ENCODE results near the gene MAD2L2.

MAD2L2 gene

GRCh38 chr1:11704194-11704529, 23.2 kb upstream of the MAD2L2 start:
- no peaks in the 10 kb centered on the region for H3K36me3 ChIP-seq (ENCODE audit: control insufficient read depth in 1 of 2, insufficient read depth in 2 of 2, low read length in 2 of 2)
- no peaks in the 10 kb centered on the region for H3K9me3 ChIP-seq (ENCODE audit: control insufficient read depth in 1 of 2, low read length in 2 of 2)
- H3K4me1 ChIP-seq (ENCODE audit: control insufficient read depth in 1 of 2, insufficient read depth in 2 of 2, low read length in 2 of 2): peaks cover 0 to 10% of the 10 kb centered on the region in 2 donors
- no peak overlapping the region for H3K4me3 ChIP-seq (ENCODE audit: low read depth in 1 of 2, low read length in 2 of 2)
- no peak overlapping the region for H3K27ac ChIP-seq (ENCODE audit: low read length)
- peaks cover 9% of the 10 kb centered on the region for H3K27me3 ChIP-seq (ENCODE audit: low read depth, low read length)

GRCh38 chr1:11703357-11704193, 22.6 kb upstream of the MAD2L2 start:
- Histone ChIP-seq H3K27me3 (ENCODE audit: low read depth, low read length) (peaks cover 9% of the 10 kb centered on the region), H3K36me3 (ENCODE audit: control insufficient read depth in 1 of 2, insufficient read depth in 2 of 2, low read length in 2 of 2) (no peaks in the 10 kb centered on the region), H3K4me3 (ENCODE audit: low read depth in 1 of 2, low read length in 2 of 2) (no peak overlapping the region), H3K4me1 (ENCODE audit: control insufficient read depth in 1 of 2, insufficient read depth in 2 of 2, low read length in 2 of 2) (peaks cover 0 to 10% of the 10 kb centered on the region in 2 donors), H3K27ac (ENCODE audit: low read length) (no peak overlapping the region), H3K9me3 (ENCODE audit: control insufficient read depth in 1 of 2, low read length in 2 of 2) (no peaks in the 10 kb centered on the region)

- Histone ChIP-seq H3K27ac (ENCODE audit: low read length) (no peak overlapping the region), H3K9me3 (ENCODE audit: control insufficient read depth in 1 of 2, low read length in 2 of 2) (no peaks in the 10 kb centered on the region), H3K27me3 (ENCODE audit: low read depth, low read length) (peaks cover 9% of the 10 kb centered on the region), H3K36me3 (ENCODE audit: control insufficient read depth in 1 of 2, insufficient read depth in 2 of 2, low read length in 2 of 2) (no peaks in the 10 kb centered on the region), H3K4me3 (ENCODE audit: low read depth in 1 of 2, low read length in 2 of 2) (no peak overlapping the region), H3K4me1 (ENCODE audit: control insufficient read depth in 1 of 2, insufficient read depth in 2 of 2, low read length in 2 of 2) (peaks cover 0 to 10% of the 10 kb centered on the region in 2 donors)
These were observed 21.2 kb upstream of the MAD2L2 start for GRCh38 chr1:11701981-11702803.

- Histone ChIP-seq H3K4me3 (ENCODE audit: low read depth in 1 of 2, low read length in 2 of 2) (no peak overlapping the region), H3K4me1 (ENCODE audit: control insufficient read depth in 1 of 2, insufficient read depth in 2 of 2, low read length in 2 of 2) (peaks cover 0 to 10% of the 10 kb centered on the region in 2 donors), H3K9me3 (ENCODE audit: control insufficient read depth in 1 of 2, low read length in 2 of 2) (no peaks in the 10 kb centered on the region), H3K27me3 (ENCODE audit: low read depth, low read length) (peaks cover 9% of the 10 kb centered on the region), H3K36me3 (ENCODE audit: control insufficient read depth in 1 of 2, insufficient read depth in 2 of 2, low read length in 2 of 2) (no peaks in the 10 kb centered on the region), H3K27ac (ENCODE audit: low read length) (no peak overlapping the region)
These were observed 20.6 kb upstream of the MAD2L2 start for GRCh38 chr1:11701551-11701961.

GRCh38 chr1:11700601-11701467, 19.9 kb upstream of the MAD2L2 start:
- H3K4me3 ChIP-seq (ENCODE audit: low read depth in 1 of 2, low read length in 2 of 2): no peak overlapping the region

GRCh38 chr1:11697893-11698210, 16.9 kb upstream of the MAD2L2 start:
- Histone ChIP-seq H3K4me1 (ENCODE audit: control insufficient read depth in 1 of 2, insufficient read depth in 2 of 2, low read length in 2 of 2) (peaks cover 0 to 10% of the 10 kb centered on the region in 2 donors), H3K27ac (ENCODE audit: low read length) (no peak overlapping the region), H3K27me3 (ENCODE audit: low read depth, low read length) (peaks cover 22% of the 10 kb centered on the region), H3K9me3 (ENCODE audit: control insufficient read depth in 1 of 2, low read length in 2 of 2) (no peaks in the 10 kb centered on the region), H3K36me3 (ENCODE audit: control insufficient read depth in 1 of 2, insufficient read depth in 2 of 2, low read length in 2 of 2) (no peaks in the 10 kb centered on the region), H3K4me3 (ENCODE audit: low read depth in 1 of 2, low read length in 2 of 2) (no peak overlapping the region)

More at GRCh38 chr1:11700601-11701467, 19.9 kb upstream of the MAD2L2 start:
- H3K27ac ChIP-seq (ENCODE audit: low read length): no peak overlapping the region
- H3K4me1 ChIP-seq (ENCODE audit: control insufficient read depth in 1 of 2, insufficient read depth in 2 of 2, low read length in 2 of 2): peaks cover 0 to 10% of the 10 kb centered on the region in 2 donors
- H3K27me3 ChIP-seq (ENCODE audit: low read depth, low read length): peaks cover 9% of the 10 kb centered on the region
- H3K9me3 ChIP-seq (ENCODE audit: control insufficient read depth in 1 of 2, low read length in 2 of 2): no peaks in the 10 kb centered on the region
- H3K36me3 ChIP-seq (ENCODE audit: control insufficient read depth in 1 of 2, insufficient read depth in 2 of 2, low read length in 2 of 2): no peaks in the 10 kb centered on the region

GRCh38 chr1:11697188-11697892, 16.4 kb upstream of the MAD2L2 start:
- H3K4me1 ChIP-seq (ENCODE audit: control insufficient read depth in 1 of 2, insufficient read depth in 2 of 2, low read length in 2 of 2): peaks cover 0 to 10% of the 10 kb centered on the region in 2 donors
- peaks cover 26% of the 10 kb centered on the region for H3K27me3 ChIP-seq (ENCODE audit: low read depth, low read length)
- H3K36me3 ChIP-seq (ENCODE audit: control insufficient read depth in 1 of 2, insufficient read depth in 2 of 2, low read length in 2 of 2): no peaks in the 10 kb centered on the region
- H3K4me3 ChIP-seq (ENCODE audit: low read depth in 1 of 2, low read length in 2 of 2): no peak overlapping the region
- no peak overlapping the region for H3K27ac ChIP-seq (ENCODE audit: low read length)
- no peaks in the 10 kb centered on the region for H3K9me3 ChIP-seq (ENCODE audit: control insufficient read depth in 1 of 2, low read length in 2 of 2)

- H3K36me3 ChIP-seq (ENCODE audit: control insufficient read depth in 1 of 2, insufficient read depth in 2 of 2, low read length in 2 of 2): no peaks in the 10 kb centered on the region
- no peaks in the 10 kb centered on the region for H3K9me3 ChIP-seq (ENCODE audit: control insufficient read depth in 1 of 2, low read length in 2 of 2)
- no peak overlapping the region for H3K4me3 ChIP-seq (ENCODE audit: low read depth in 1 of 2, low read length in 2 of 2)
- no peak overlapping the region for H3K27ac ChIP-seq (ENCODE audit: low read length)
- H3K4me1 ChIP-seq (ENCODE audit: control insufficient read depth in 1 of 2, insufficient read depth in 2 of 2, low read length in 2 of 2): peaks cover 0 to 13% of the 10 kb centered on the region in 2 donors
- peaks cover 30% of the 10 kb centered on the region for H3K27me3 ChIP-seq (ENCODE audit: low read depth, low read length)
These were observed 14.9 kb upstream of the MAD2L2 start for GRCh38 chr1:11695861-11696260.

- Histone ChIP-seq H3K4me1 (ENCODE audit: control insufficient read depth in 1 of 2, insufficient read depth in 2 of 2, low read length in 2 of 2) (peaks cover 0 to 18% of the 10 kb centered on the region in 2 donors), H3K27ac (ENCODE audit: low read length) (no peak overlapping the region), H3K27me3 (ENCODE audit: low read depth, low read length) (peaks cover 43% of the 10 kb centered on the region), H3K36me3 (ENCODE audit: control insufficient read depth in 1 of 2, insufficient read depth in 2 of 2, low read length in 2 of 2) (no peaks in the 10 kb centered on the region), H3K4me3 (ENCODE audit: low read depth in 1 of 2, low read length in 2 of 2) (no peak overlapping the region), H3K9me3 (ENCODE audit: control insufficient read depth in 1 of 2, low read length in 2 of 2) (no peaks in the 10 kb centered on the region)
These were observed 13.0 kb upstream of the MAD2L2 start for GRCh38 chr1:11693917-11694316.

- H3K9me3 ChIP-seq (ENCODE audit: control insufficient read depth in 1 of 2, low read length in 2 of 2): no peaks in the 10 kb centered on the region
- no peak overlapping the region for H3K4me3 ChIP-seq (ENCODE audit: low read depth in 1 of 2, low read length in 2 of 2)
- H3K27me3 ChIP-seq (ENCODE audit: low read depth, low read length): peaks cover 43% of the 10 kb centered on the region
- H3K27ac ChIP-seq (ENCODE audit: low read length): no peak overlapping the region
- H3K4me1 ChIP-seq (ENCODE audit: control insufficient read depth in 1 of 2, insufficient read depth in 2 of 2, low read length in 2 of 2): peaks cover 0 to 18% of the 10 kb centered on the region in 2 donors
- H3K36me3 ChIP-seq (ENCODE audit: control insufficient read depth in 1 of 2, insufficient read depth in 2 of 2, low read length in 2 of 2): no peaks in the 10 kb centered on the region
These were observed 12.2 kb upstream of the MAD2L2 start for GRCh38 chr1:11693024-11693590.
